GM12891 (cell line): Measurements from ENCODE around the gene OSBPL6.

Experiments used
- POLR2A ChIP-seq: IDR thresholded peaks from 2 replicates; pipeline ENCODE4 v1.6.1; 2011; ENCODE audit warnings: low read depth, low read length, control low read depth
- POLR2AphosphoS5 ChIP-seq: IDR thresholded peaks from 2 replicates; pipeline ENCODE4 v1.6.1; 2011; ENCODE audit warnings: low read depth, low read length, control low read depth
- POU2F2 ChIP-seq: IDR thresholded peaks from 2 replicates; pipeline ENCODE4 v1.6.1; 2011; ENCODE audit warnings: low read depth, mild to moderate bottlenecking, control low read depth, low read length, moderate library complexity
- TAF1 ChIP-seq: IDR thresholded peaks from 2 replicates; pipeline ENCODE4 v1.6.1; 2011; ENCODE audit warnings: low read depth, low read length, control low read depth

GRCh38 chr2:178277741-178278197 is 83.5 kb downstream of the OSBPL6 start:
- TF ChIP-seq POLR2AphosphoS5: no peak
- TF ChIP-seq POLR2A: no peak
- TF ChIP-seq TAF1: no peak
- no peak for TF ChIP-seq POU2F2
